Esophagus squamous epithelium (tissue), 4 donors: ENCODE results near the gene BASP1.

Experiments
- POLR2A ChIP-seq, 4 donors: fragments of 450-650 bp; IDR thresholded peaks; one replicate each; pipeline ENCODE4 v1.6.1; 2017; ENCODE audit warnings: antibody characterized with exemption in 4 of 4, mild to moderate bottlenecking in 4 of 4, moderate library complexity in 3 of 4
- TF ChIP-seq, protein P1 (sequence below), 6 experiments: fragments of 450-650 bp in 4 of 6; fragments of 200-600 bp in 2 of 6; sonication (generic) in 2 of 6; IDR thresholded peaks; one replicate each; pipeline ENCODE4 v1.5.1; 2016 to 2019; ENCODE audit warnings: antibody characterized with exemption in 6 of 6, mild to moderate bottlenecking in 4 of 6, moderate library complexity in 4 of 6

DNA sequence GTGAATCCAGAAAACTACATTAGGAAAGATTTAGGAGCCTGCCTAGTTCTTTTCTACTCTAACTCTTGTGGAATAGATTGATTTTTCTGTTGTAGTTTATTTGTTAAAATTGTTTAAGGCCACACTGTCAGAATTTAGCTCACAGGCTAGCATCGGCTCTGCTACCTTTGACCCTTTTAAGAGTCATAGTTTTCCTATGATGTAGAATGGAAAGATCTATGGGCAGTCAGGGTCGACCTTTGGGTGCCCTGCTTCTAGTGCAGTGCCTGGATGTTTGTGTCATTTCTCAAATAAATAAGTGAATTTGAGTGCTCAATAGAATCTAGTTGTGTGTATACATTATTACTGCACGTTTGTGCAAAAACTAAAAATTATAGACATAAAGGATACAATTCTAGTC, 38.7 kb downstream of the BASP1 start:
- TF ChIP-seq, protein P1, sequence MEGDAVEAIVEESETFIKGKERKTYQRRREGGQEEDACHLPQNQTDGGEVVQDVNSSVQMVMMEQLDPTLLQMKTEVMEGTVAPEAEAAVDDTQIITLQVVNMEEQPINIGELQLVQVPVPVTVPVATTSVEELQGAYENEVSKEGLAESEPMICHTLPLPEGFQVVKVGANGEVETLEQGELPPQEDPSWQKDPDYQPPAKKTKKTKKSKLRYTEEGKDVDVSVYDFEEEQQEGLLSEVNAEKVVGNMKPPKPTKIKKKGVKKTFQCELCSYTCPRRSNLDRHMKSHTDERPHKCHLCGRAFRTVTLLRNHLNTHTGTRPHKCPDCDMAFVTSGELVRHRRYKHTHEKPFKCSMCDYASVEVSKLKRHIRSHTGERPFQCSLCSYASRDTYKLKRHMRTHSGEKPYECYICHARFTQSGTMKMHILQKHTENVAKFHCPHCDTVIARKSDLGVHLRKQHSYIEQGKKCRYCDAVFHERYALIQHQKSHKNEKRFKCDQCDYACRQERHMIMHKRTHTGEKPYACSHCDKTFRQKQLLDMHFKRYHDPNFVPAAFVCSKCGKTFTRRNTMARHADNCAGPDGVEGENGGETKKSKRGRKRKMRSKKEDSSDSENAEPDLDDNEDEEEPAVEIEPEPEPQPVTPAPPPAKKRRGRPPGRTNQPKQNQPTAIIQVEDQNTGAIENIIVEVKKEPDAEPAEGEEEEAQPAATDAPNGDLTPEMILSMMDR (IDR thresholded peaks at IDR 0.05), result no peak
- TF ChIP-seq POLR2A (IDR thresholded peaks at IDR 0.05), result no peak
